Measurements from ENCODE around the gene INPP5A. TPM values are rescaled to one million over a fixed set of nuclear protein-coding genes. Genes with fewer than 3 reads are reported as not detected.
A peak's percentile ranks its signal among the peaks of the same experiment; 100 is the strongest.
"Not testable (repeated sequence)": the region's sequence is repeated elsewhere in the genome, so short reads cannot be mapped to it uniquely, and the experiment has no call there.

The INPP5A gene
- total RNA-seq, 1 donor: 15.9 TPM

DNA sequence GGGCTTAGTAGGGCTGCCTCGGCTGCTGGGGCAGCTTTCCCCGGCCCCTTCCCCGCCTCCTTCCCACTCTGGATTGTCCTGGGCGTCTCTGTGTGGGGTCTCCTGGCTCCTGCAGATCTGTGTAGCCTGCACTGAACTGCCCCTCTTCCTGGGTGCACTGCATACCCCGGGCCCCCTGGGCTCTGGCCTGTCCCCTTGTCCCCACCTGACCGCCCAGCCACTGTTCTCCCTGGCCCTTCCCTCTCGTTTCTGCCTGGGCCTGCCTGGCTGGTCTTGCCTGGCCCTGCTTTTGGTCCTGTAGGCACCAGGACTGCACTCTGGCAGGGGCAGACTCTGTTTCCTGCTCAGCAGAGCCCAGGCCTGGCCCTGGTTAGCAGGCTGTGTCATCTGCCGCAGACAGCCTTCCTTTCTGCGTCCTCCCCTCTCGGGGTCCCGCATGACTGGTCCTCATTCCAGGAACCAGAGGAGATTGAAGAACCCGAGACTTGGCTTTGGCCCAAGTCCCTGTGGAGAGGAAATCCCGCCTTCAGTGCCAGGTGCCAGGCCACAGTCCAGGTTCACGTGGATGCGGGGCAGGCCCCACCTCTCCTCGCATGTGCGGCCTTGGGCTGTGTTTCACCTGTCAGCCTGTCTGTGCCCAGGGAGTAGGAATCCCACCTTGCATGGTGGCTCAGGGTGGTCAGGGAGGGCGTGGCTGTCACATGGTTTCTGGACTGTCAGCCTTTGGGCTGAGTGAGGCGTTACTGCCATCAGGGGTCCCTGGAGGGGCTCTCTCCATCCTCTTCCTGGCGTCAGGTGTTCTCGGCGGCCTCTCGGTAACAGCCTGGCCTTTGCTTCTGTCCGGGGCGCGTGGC lies 9.2 kb downstream of the INPP5A start:
- DNase-seq (ENCODE audit: low read depth in 2 of 3, low spot score in 2 of 3): peak in 2 of 3 donors; percentile 78 to 83

DNA sequence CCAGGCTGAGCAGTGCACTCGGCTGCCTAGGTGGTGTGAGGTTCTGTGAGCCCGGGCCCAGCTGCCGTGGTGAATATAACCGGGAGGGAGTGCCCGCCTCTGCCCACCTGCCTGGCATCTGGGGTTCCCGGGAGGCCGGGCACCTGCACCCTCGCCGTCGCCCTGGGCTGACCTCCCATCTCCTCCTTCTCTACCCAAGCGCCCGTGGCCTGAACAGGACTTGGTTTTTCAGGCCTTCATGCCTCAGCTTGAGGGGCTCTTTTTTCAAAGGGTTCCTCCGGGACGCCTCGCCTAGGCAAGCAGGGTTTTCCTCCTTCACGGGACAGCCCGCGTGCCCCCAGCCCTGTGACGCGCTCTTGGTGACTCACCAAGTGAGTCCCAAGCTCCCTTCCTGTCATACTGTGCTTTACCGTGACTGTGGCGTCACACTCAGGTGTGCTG lies 9.9 kb downstream of the INPP5A start:
- DNase-seq (ENCODE audit: low read depth in 2 of 3, low spot score in 2 of 3): peak in 2 of 3 donors; percentile 45 to 74

DNA sequence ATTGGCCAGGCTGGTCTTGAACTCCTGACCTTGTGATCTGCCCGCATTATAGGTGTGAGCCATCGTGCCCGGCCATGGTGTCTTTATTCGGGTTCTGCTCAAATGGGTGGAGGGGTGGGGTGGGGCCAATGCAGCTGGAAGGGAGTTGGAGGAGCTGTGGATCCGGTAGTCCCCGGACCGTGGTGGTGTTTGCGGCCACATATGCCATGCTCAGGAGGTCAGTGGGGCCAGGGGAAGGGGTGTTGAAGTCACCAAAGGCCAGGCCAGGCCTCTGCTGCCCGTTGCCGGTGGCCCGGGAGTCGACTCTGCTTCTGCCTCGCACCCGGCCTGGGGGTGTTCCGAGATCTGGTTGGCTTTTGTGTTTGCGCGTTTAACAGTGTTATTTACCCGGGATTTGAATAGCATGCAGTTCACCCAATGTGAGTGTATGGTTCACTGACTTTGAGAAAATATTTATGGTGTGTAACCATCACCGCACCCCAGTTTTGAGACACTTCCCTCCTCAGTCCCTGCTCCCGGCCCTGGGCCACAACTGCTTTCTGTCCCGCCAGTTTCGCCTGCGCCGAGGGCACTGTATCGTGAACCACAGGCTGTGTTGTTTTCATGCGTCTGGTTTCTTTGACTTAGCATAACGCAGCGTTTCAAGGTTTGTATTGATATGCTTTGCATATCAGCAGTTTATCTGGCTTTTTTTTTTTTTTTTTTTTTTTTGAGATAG lies 10.7 kb downstream of the INPP5A start:
- DNase-seq (ENCODE audit: low read depth in 2 of 3, low spot score in 2 of 3): no peak

DNA sequence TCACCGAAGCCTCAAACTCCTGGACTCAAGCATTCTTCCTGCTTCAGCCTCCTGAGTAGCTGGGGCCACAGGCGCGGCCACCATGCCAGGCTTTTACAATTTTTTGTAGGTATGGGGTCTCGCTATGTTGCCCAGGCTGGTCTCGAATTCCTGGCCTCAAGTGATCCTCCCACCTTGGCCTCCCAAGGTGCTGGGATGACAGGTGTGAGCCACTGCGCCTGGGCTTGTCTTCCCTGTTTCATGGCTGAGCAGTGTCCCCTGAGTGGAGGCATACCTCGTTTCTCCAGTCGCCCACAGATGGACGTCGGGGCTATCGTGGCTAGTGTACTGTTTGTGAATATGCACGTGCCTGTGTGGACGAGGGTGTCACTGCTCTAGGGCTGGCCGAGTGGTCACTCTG lies 11.3 kb downstream of the INPP5A start:
- no peak for DNase-seq (ENCODE audit: low read depth in 2 of 3, low spot score in 2 of 3)

DNA sequence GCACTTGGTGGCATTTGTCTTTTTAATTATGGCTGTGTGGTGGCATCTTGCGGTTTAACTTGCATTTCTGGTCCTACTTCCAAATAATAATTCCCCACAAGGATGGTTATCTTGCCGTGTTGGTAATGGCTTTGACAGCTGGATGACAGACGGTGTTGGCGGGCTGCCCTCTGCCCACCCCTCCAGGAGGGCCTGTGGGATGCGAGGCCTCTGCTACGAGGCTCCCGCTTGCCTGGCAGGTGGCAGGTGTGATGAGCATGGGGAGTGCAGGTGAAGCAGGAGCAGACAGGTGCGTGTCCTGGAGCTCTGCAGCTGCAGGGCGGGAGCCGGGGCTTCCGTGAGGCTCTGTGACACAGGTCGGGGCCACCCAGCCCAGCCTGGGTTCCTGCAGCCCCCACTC lies 11.8 kb downstream of the INPP5A start:
- DNase-seq (ENCODE audit: low read depth in 2 of 3, low spot score in 2 of 3): no peak

DNA sequence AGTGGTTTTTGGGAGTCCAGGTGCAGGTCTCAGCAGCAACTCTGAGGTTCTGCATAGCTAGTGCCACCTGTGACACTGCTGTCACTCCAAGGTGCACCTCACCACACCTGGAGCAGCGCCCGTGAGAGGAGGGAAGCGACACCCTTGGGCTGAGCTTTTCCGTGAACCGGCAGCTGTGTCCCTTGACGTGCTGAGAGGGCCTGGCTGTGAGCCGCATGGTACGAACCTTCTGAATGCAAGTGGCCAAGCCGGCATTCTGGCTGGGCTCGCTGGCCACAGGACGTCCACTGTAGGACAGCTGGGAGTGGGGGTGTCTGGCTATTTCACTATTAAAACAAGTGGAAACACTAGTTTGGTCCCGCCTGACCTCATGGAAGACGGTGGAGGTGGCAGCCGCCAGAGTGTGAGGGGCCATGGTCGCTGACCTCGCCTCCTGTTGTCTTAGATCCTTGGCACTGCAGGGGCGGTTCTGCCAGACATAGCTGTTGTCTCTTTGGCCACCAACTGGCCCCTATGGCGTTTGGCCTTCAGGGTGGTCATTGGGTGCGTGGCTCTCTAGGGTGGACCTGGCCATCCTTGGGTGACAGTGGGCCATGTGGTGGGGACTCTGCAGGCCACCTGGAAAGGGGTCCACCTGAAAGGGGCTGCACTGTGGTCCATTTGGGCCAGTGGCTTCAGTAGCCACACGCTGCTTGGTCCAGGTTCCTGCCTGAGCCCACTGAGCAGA lies 12.9 kb downstream of the INPP5A start:
- no peak for DNase-seq (ENCODE audit: low read depth in 2 of 3, low spot score in 2 of 3)

DNA sequence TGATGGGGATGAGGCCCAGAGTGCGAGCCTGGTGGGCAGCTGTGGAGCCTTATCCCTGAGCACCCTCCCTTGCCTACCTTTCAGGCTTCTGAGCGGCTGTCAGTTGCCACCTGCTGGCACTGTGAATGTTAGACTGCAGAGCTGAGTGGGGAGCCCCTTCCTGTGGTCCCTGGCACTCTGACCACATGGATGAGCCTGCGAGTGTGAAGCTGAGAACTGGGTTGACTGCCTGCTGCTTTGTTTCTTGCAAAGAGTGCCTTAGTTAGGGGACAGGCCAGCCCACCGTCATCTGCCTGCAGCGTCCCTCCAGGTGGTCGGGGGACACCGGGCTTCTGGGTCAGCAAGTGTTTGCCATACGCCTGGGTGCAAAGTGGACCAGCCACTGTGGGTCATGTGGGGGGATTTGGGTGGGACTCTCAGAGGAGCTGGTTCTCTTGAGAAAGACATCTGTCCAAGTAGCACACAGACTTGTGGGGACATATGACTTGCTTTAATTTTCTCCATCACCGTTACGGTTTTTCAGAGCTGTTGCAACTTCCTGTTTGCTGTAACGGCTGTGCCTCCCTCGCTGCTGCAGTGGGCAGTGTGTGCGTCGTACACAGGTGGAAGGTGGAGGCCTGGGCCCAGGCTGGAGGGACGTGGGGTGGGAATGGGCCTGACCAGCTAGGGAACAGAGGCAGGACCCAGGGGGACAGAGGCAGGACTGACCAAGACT lies 13.7 kb downstream of the INPP5A start:
- DNase-seq (ENCODE audit: low read depth in 2 of 3, low spot score in 2 of 3): peak in 2 of 3 donors; percentile 82 to 88

DNA sequence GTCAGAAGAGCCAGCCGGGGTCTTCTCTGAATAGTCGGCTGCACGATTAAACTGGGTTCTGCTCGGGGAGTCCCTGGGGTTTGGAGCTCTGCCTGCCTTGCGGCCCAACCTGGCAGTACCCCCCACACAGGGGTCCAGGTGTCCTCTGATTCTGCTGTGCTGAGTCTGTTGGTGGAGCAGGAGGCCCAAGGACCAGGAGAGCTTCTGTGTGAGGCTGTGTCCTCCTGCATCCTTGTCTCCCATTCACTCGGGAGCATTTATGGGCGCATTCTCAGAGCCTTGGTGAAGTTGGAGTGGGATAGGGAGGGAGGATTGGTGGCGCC lies 14.2 kb downstream of the INPP5A start:
- DNase-seq (ENCODE audit: low read depth in 2 of 3, low spot score in 2 of 3): no peak

DNA sequence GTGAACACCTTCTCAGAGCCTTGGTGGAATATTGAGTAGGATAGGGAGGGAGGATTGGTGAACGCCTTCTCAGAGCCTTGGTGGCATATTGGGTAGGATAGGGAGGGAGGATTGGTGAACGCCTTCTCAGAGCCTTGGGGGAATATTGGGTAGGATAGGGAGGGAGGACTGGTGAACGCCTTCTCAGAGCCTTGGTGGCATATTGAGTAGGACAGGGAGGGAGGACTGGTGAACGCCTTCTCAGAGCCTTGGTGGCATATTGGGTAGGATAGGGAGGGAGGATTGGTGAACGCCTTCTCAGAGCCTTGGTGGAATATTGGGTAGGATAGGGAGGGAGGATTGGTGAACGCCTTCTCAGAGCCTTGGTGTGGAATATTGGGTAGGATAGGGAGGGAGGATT lies 15.0 kb downstream of the INPP5A start:
- not testable (repeated sequence) for DNase-seq (ENCODE audit: low read depth in 2 of 3, low spot score in 2 of 3)

DNA sequence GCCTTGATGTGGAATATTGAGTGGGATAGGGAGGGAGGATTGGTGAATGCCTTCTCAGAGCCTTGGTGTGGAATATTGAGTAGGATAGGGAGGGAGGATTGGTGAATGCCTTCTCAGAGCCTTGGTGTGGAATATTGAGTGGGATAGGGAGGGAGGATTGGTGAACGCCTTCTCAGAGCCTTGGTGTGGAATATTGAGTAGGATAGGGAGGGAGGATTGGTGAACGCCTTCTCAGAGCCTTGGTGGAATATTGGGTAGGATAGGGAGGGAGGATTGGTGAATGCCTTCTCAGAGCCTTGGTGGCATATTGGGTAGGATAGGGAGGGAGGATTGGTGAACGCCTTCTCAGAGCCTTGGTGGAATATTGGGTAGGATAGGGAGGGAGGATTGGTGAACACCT lies 16.0 kb downstream of the INPP5A start:
- not testable (repeated sequence) for DNase-seq (ENCODE audit: low read depth in 2 of 3, low spot score in 2 of 3)

DNA sequence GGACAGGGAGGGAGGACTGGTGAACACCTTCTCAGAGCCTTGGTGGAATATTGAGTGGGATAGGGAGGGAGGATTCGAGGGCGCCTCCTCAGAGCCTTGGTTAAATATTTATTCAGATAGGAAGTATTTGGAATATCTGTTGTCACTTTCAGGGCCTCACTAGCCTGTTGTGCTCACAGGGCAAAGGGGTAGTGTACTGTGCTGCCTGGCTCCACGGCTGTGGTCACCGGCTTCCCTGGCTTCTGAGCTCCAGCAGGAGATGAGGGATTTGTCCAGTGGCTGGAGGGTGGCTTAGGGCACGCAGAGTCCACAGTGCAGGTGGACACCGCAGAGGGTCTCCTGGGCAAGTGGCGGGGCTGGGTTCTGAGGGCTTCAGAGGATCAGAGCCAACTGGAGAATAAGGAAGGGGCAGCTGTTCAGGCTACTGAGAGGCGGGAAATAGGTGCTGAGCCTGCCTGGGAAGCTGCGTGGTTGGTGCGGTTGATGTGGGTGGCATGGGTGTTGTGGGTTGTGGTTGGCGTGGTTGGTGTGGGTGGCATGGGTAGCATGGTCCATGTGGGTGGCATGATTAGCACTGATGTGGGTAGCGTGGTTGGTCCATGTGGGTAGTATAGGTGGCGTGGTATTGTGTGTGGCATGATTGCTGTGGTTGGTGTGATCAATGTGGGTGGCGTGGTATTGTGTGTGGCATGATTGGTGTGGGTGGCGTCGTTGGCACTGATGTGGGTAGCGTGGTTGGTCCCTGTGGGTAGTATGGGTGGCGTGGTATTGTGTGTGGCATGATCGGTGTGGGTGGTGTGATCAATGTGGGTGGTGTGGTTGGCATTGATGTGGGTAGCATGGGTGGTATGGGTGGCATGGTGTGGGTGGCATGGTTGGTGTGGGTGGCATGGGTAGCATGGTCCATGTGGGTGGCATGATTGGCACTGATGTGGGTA lies 16.7 kb downstream of the INPP5A start:
- no peak for DNase-seq (ENCODE audit: low read depth in 2 of 3, low spot score in 2 of 3)

DNA sequence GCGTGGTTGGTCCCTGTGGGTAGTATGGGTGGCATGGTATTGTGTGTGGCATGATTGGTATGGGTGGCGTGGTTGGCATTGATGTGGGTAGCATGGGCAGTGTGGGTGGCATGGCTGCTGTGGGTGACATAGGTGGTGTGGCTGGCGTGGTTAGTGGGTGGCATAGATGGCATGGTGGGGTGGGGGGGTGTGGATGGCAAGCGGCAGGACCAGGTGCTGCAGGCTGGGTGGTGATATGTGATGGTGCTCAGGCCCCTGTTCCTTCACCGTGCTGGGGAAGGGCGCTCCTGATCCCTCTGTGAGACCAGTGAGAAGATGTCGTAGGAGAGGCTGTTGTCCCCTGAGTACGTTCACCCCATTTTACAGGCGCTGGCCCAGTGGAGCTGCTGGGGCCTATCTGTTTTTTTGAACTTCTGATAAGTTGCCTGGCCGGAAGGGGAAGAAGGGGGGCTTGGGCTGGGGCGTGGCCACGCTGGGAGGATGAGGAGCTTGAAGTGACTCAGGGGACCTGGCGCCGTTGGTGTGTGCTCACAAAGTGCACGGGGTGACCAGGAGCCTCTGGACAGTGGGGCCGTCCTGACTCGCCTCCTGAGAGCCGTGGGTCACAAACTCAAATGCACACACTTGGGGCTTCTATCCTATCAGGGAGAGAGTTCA lies 17.5 kb downstream of the INPP5A start:
- peak in 2 of 3 donors; percentile 81 to 84 for DNase-seq (ENCODE audit: low read depth in 2 of 3, low spot score in 2 of 3)

DNA sequence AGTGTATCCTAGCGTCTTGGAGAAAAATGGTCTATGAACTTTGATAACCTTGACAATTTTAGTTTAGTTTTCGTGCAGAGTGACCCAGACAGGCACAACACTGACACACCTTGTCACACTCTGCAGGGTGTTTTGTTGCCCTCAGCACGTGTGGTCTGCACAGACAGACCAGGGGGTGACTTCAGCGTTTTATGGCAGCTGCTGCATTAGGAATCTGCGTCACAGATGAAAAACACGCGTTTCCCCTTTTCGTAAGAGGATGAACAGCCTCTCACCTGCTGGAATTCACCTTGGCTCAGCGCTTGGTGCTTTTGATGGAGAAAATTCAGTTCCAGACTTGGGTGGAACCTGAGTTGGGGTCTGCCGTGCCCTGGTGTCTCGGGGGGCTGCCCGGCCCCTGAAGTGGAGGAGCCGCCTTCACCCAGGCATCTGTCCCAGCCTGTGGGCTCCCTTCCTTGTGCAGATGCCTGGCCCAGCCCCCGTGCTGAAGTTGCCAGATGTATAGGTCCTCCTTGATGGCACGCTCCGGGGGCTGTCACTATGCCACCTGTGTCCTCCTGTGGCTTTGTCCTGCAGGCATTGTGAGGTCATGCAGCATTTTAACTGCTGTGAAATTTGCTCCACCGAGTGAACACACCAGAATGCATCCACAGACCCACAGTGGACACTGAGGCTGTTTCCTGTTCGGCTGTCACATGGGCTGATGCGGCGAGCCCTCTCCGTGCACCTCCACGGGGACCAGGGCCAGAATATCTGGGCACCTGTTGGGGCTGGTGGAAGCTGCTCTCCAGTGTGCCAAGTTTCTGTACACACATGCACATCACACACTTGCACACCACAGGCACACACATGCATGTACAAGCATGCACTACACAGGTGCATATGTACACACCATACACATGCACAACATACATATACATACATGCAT lies 18.3 kb downstream of the INPP5A start:
- peak in 1 of 3 donors; percentile 48 for DNase-seq (ENCODE audit: low read depth in 2 of 3, low spot score in 2 of 3)

DNA sequence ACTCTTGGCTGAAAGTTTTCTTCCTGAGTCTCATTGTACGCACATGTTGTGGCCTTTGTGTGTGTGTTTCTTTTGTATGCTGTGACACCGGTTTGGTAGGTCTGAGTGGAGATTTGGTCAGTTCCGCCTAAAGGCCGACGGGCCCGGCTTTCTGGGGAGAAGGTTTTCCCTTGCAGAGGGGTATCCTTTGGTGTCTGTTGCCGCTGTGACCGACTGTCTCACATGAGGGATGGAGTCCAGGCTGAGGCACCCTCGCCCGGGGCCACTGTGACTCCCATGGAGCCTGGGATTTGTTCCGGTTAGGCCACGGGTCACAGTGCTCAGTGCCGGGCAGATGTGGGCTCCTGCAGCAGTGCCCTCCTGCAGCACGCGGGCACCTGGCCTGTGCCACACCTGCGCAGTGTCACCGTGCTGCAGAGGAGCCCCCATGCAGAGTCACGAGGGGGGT lies 19.4 kb downstream of the INPP5A start:
- no peak for DNase-seq (ENCODE audit: low read depth in 2 of 3, low spot score in 2 of 3)

DNA sequence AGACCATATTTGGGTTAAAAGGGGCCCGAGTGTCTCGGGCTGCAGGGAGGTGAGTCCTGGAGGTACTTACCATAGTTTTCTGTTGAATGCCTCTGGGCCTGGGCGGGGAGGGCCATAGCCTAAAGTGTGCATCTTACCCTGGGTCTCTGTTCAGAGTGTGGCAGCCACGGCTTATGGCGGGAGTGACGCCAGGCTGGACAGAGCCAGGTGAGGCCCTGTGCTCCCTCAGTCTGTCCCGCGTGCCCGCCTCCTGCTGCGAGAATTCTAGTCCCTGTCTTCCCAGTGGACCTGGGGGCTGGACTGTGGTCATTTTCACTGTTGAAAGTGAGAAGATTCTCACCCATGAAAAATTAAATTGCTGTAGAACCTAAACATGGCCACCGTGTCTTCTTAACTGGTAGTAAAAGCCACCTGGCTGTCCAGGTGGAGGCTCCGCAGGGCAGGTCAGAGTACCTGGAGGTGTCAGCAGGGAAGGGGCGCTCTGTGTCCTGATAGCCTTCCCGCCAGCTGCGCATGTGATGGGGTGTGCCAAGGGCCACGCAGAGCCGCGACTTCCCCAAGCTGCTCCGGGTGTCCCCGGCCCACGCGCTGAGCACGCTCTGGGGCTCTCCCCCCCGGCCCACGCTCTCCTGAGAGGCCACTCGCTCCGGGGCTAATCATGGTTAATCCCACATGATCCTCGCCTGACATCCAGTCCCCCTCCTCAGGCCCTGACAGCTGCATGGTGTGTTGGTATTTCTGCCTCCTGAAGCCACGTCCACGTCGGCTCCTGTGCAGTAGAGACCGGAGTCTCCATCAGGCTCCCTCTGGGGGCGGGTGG lies 20.3 kb downstream of the INPP5A start:
- DNase-seq (ENCODE audit: low read depth in 2 of 3, low spot score in 2 of 3): no peak

DNA sequence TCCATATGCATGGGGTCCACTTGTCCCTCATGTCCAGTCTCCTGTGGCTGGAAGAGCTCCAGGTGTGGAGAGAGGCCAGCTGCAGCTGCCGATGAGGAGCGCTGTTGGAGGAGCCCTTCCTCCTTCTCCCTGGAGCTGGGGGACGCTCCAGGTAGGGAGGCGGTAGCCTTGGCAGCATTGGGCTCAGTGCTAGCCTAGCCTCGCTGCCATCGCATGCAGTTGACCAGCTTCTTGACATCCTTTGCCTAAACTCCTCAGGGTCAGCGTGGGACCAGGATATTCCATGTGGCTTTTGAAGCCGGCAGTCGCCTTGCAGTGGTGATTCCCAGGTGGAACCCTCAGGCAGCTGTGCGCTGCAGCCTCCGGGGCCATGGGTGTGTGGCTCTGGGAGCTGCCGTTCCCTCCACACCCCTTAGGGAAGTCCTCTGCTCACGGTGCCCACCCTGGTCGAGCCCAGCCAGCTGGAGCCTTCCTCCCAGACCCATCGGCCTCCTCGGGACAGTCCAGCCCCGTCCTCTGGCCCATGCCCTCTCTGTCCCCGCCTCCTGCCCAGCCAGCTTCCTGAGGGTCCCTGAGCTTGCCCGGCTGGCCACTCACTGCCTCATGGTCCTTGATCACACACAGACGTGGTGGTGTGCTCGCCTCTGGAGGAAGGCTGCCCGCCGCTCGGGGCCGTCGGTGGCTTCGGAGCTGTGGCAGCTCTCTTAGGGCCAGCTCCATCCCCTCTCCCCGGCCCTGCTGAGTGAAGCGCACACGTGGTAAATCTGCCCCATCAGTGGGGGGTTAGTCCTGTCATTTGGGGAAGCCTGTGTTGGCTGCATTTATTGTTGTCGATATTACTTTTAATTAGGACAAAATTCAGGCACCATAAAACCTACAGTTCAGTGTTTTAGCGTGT lies 21.2 kb downstream of the INPP5A start:
- DNase-seq (ENCODE audit: low read depth in 2 of 3, low spot score in 2 of 3): no peak
